Cerebellar cortex (tissue), 1 donor: ENCODE data around the gene DCPS.
"Not testable (repeated sequence)": the region's sequence is repeated elsewhere in the genome, so short reads cannot be mapped to it uniquely, and the experiment has no call there.

Experiments
- DNase-seq: peaks from one replicate; pipeline ENCODE4 v3.0.0-alpha.2; 2015; ENCODE audit warnings: low spot score

Gene DCPS, protein sequence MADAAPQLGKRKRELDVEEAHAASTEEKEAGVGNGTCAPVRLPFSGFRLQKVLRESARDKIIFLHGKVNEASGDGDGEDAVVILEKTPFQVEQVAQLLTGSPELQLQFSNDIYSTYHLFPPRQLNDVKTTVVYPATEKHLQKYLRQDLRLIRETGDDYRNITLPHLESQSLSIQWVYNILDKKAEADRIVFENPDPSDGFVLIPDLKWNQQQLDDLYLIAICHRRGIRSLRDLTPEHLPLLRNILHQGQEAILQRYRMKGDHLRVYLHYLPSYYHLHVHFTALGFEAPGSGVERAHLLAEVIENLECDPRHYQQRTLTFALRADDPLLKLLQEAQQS

DNA sequence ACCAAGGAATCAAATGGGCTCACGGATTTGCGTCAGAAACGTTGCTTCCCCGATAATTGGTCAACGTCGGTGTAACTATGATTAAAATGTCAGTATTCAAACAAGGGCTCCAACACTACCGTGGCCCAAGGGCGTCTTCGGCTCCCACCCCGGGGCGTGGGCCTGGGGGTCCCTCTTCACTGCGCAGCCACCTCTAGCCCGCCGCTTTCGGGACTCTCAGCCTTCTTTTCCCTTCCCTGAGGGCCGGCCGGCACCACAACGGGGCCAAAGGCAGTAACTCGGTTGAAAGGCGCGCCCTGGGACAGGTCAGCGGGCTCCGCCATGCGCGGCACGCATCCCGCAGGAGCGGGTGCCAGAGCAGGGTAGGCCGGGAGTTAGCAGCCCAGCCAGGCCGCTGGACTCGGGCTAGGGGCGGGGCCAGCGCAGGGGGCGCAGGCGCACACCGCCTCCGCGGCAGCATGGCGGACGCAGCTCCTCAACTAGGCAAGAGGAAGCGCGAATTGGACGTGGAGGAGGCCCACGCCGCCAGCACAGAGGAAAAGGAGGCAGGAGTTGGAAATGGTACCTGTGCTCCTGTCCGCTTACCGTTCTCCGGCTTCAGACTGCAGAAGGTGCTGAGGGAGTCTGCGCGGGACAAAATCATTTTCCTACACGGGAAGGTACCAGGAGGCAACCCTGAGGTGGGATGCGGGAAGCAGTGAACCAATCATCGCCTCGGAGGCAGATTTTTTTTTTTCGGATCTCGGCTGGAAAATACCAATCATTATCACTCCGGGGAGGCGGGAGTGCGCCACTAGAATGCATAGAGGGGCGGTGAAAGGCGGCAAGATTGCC is at the start of gene DCPS:
DCPS (plus strand) TSS at position 438 of the 834 bp plus-strand sequence; CDS start at position 459, 21 bp downstream.
- peak; percentile 92 for DNase-seq

DNA sequence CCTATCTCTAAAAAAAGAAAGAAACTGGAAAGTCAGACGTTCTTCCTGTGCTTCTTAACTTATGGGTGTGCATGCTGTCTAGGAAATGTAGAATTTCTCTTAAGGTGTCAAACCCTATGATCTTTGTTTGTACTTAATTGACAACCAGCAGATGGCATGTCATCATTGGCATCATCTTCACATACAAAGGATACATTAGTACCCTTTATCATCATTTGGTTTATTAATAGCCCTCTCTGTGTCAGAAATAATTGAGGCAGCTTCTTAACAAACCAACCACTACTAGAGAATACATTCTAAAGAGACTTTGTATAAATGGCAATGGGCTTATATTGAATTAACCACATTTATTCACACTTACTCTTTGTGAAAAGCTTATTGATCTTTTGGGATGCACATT is 49.0 kb upstream of the DCPS start:
- no peak for DNase-seq

DNA sequence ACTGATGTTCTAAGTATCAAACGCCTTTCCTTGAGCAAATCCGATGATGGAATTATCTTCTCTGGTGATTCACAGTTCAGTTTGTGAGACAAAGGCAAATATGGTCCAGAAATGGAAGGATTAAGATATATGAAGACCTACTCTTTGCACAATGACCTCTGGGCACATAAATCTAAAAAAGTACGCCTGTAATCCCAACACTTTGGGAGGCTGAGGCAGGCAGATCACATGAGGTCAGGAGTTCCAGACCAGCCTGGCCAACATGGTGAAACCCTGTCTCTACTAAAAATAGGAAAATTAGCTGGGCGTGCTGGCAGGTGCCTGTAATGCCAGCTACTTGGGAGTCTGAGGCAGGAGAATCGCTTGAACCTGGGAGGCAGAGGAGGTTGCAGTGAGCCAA is 48.4 kb upstream of the DCPS start:
- DNase-seq: not testable (repeated sequence)

DNA sequence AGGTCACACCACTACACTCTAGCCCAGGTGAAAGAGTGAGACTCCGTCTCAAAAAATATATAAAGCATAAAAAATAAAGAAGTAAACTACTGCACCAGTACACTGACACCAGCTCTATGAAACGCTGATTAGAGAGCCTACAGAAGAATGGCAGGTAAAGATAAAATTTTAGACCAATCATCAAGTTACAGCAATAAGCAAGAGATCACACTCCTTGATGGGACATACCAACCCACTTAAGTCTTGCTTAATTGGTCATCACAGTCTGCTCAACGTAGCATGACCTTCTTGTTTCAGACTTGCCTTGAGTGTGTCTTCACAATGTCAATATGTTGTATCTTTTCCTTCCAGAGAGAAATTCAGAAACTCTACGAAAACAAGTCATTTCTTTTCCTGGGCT is 47.6 kb upstream of the DCPS start:
- no peak for DNase-seq

DNA sequence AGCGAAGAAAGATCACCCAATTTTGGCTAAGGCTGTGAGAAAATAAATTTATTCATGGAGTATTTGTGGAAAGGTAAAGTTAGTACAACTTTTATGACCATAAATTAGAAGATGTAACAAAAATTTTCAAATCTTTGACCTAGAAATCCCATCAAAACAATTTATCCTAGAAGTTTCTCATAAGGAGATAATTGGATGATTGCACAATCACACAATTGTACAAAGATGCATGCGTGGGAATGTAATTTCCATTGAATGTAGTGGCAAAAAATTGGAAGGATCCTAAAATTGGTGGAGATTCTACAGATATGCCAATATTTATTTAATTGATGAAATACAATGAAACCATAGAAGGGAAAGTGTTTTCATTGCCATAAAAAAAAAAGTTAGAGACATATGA is 46.7 kb upstream of the DCPS start:
- DNase-seq: no peak

DNA sequence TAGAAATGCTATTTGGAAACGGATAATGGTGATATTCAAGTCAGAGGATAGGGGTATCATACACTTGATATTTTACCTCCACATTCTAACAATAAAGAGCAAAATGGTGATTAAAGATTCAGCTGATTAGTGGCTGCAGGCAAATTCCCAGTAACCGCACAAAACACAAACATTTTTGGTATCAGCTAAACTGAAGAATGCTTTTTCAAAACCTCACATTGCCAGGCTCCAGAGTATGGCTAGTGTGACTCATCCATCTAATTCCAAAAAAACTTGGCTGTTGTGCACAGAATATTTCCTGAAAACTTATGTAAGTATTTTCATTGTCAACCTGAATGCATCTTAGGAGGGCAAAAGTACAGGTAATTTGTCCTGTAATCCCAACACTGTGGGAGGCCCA is 46.1 kb upstream of the DCPS start:
- no peak for DNase-seq

DNA sequence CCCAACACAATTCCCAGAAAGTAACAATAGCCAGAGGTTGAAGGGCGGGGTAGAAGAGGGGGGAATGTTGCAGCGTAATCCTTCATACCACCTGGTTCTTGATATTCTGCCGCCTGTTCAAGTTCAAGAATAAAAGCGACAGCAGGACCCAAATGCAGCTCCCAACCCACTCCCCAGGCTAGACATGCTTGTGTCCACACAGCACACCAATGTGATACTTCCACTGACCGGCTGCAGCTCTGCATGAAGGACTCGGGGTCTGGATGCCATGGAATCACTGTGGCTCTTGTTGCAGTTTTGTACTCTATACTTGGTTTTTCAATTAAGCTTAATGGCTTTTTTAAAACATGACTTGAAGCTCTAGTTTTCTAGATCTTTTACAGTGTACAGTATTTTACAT is 41.6 kb upstream of the DCPS start:
- DNase-seq: no peak

DNA sequence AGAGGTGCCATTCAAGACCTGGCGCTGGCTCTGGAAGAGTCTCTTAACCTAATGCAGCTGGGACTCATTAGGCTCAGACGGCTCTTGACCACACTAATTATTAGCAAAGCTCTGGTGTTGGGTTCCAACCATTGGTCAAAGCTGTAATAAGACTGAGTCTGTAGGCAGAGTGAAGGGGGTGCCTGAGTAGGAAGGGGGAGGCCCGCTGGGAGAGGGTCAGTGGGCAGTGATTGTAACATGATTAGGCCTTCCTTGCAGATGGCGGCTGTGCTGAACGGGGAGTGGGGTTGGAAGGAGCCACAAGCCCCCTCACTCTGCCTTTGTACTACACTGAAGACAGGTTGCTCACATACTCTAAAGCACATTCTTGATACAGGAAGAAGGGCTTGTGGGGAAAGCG is 40.4 kb upstream of the DCPS start:
- no peak for DNase-seq

DNA sequence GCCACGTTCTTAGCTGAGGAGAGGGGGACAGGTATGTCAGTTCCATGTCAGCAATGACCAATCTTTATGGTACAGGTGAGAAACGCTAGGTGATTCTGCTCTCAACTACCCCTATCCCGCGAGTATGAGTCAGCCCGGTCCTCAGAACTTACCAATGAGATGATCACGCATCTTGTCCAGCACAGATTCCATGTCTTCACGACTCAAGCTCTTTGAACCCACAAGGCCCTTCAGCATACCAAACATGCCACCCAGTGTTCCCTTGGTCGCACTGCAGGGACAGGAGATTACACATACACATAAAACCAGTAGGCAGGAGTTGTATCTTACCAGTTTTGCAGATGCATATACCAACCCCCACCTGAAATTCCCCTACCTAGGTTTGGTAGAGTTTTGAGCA is 38.0 kb upstream of the DCPS start:
- no peak for DNase-seq

DNA sequence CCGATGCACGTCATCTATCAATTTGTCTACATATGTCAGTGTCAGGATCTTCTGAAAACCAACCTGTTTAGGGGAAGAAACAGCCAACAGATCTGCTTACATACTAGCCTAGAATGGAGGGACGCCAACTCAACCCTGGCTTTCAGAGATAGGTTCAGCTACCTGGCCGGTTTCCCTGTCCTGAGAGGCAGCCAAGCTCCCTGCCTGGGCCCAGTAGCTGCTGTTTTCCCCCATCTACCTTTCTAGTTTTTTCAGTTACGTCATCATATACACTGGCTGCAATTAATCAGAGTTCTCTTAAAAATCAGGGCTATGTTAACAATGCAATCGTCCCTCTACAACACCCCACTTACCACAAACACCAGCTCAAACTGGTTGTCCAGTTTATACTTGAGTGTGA is 36.2 kb upstream of the DCPS start:
- peak; percentile 56 for DNase-seq

DNA sequence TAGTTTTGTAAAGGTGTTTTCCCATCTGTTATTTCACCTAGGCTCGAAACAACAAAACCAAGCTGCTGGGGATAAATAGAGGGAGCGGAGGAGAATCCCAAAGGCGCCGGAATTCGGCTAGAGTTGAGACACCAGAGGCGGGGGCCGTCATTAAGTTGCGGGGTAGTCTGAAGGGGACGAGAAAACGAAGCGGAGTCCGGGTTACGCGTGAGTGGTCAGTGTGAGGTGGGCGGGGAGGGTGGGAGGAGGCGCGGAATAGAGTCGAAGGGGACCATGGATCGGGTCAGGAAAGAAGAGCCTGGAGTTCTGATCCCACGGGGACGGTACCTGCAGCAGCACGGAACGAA is 35.5 kb upstream of the DCPS start:
- no peak for DNase-seq

DNA sequence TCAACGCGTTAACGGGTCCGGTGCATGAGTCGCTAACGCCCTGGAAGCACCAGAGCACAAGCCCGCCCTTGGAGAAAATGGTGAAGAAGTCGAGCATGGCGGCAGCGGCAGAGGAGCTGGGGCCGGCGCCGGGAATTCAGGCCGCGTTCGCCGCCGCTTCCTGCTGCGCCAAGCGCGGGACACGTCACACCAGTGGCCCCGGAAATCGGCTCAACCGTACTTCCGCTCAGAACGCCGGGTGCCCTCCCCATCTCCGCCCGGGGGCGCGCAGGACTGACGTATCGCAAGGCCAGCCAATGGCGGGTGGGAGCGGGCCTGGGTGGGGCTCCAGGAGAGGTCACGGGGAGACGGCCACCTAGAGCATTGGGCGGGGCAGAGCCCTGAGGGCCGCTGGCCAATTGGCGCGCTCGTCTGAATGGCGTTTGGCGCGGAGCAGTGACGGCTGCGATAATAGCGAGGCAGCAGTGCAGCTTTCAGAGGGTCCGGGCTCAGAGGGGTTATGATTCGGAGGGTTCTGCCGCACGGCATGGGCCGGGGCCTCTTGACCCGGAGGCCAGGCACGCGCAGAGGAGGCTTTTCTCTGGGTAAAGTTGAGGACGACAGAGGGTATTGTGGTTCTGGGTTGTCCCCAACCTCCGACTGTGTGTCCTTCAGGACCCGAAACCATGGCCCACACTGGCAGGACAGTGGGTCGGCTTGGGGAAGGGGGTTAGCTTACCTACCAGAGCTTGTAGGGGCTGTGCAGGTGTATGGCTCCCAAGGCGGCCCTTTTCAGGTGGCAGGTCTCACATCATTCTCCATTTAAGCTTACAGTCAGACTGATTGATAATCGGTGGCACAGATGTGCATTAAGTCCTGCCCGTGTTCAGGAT is 34.9 kb upstream of the DCPS start, which contains the start of the genes FOXRED1 and SRPRA:
FOXRED1 (plus strand) TSS at position 447 of the 872 bp plus-strand sequence; CDS start at position 500, 53 bp downstream.
SRPRA (minus strand) TSS at position 188 of the 872 bp plus-strand sequence; CDS start at position 97, 91 bp downstream.
- DNase-seq: peak; percentile 99

DNA sequence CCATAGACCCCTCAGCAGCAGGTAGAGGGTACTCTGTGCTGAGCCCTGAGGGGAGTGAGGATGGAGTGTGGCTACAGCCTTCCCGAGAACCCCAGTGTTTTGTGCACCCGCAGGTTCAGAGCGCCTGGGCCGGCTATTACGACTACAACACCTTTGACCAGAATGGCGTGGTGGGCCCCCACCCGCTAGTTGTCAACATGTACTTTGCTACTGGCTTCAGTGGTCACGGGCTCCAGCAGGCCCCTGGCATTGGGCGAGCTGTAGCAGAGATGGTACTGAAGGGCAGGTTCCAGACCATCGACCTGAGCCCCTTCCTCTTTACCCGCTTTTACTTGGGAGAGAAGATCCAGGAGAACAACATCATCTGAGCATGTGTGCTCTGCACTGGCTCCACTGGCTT is 26.5 kb upstream of the DCPS start:
- DNase-seq: no peak

DNA sequence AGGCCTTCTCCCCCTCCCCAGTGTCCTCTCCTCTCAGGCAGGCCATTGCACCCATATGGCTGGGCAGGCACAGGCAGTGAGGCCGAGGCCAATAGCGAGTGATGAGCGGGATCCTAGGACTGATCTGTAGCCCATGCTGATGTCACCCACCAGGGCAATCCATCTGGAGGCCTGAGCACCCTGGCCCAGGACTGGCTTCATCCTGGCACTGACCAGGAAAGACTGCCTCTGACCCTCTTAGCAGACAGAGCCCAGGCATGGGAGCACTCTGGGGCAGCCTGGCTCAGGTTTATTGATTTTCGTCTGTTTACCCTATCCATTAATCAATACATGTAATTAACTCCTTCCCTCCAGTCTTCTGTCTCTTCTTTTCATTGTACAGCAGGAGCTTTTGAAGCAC is 26.1 kb upstream of the DCPS start:
- no peak for DNase-seq

DNA sequence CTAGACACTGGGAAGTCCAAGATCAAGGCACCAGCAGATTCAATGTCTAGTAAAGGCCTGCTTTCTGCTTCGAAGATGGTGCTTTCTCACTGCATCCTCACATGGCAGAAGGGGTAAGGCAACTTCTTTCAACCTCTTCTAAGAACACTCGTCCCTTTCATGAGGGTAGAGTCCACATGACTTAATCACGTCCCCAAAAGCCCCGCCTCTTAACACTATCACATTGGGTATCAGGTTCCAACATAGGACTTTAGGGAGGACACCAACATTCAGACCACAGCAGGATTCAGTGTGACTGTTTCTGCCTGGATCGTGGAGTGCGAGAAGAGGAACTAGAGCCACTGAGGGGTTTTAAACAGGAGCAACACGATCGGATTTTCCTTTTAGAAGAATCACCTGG is 24.7 kb upstream of the DCPS start:
- DNase-seq: no peak

DNA sequence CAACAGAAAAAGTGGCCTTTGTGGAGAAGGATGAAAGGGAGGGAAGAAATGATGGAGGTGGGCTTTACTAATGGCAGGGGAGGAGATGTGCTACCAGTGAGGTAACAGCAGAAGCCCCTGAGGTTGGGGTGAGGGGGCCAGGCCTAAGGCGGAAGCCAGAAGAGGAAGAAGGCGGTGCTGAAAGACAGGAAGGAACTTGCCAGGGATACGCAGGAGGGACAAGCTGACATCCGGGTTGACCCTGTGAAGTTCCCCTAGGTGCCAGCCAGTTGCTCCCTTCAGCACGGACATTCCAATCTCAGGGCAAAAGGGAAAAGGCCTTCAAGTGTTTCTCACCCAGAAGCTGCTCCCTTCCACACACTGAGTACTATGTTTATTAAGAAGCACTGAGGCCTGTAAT is 23.3 kb upstream of the DCPS start:
- no peak for DNase-seq

DNA sequence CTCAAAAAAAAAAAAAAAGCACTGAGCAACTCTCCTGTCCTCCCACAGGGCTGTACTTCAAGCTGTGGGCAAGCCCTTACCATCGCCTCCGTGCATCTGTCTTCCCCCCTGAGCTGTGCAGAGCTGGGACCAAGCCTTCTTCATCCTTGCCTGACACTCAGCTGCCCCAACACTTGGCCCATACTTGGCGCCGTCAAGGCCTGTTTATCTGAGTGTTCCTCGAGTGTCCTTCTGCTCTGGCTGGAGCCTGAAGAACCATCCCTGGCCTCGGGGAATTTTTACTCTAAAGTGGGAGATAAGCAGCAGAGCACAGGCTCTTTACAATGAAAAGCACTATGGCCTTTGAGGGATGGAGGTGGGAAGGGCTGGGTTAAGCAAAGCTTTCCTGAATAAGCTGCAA is 22.6 kb upstream of the DCPS start:
- DNase-seq: no peak

DNA sequence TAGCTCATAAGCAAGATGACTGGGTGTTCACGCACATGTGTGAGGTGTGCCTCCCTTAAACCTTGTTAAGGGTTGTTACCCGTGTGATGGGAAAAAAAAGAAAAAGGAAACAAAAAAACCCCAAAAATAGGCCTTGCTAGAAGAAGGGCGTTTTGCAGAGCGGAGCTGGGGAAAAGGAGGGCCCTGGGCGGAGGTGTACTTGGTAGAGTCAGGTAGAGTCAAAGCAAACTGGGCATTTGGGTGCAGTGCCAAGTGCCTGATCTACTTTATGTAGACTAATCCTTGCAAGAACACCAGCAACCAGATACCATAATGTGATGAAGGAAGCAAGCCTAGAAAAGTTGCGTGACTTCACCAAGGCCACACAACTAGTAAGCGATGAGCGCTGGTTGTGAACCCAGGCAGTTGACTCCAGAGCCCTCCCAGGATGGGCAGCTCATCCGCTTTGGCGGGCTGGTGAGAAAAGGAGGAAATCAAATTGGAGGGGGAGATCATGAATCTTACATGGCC is 22.1 kb upstream of the DCPS start:
- no peak for DNase-seq

DNA sequence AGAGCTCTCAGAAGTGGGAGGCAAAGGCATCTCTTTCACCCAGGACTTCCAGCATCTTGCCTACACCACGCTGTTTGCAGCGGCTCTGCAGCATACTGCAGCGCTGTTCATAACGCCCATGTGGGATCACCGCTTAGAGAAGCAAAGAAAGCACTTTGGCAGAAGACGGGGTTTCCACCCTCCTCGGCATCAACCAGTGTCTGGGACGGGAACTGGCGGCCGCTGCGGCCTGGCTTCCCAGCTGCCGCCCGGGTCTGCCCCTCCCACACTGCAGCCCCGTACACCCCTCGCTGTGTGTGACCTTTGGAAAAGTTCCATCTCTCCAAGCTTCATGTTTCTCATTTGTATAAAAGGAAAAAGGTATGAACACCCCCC is 21.5 kb upstream of the DCPS start:
- DNase-seq: peak; percentile 61

DNA sequence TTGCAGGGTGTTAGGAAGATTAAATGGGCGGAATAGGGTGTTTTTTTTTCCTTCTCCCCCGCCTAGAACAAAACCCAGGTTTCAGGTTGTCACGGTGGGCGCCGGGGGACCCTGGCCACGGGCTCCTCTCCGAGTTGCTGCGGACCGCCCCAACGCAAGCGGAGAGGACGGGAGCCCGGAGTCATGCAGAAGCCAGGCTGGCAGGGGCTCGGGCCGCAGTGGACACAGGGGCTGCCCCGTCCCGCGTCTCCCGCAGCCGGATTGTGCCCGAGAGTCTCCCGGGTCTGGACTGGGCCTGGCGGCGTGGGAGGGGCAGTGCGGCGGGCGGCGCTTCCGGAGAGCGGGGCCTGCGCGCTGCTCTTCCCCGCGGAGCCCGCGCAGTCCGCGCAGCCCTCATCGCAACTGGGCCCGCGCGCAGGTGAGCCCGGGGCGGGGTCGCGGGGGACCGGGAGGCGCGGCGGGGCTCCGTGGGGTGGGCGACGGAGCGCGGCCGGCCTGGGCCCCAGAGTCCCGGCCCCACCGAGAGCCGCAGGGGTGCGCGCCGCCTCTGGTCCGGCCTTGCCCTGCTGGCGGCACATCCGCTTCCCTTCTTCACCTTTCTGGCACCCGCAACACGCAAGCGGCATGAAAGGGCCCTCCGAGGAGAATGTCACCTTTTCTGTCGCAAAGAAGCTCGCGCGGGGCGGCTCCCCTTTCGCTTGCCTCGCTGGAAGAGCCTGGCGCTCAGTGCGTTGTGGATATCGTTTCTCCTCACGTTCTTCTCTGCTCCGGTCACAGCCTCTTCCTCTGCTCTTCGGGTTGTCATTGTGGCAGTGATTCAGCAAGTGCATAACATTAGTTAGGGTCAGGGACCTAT is 20.9 kb upstream of the DCPS start, which contains the start of gene TIRAP:
TIRAP (plus strand) TSS at position 358 of the 856 bp plus-strand sequence. CDS start 7,802 bp downstream, outside the sequence.
- DNase-seq: peak; percentile 64

DNA sequence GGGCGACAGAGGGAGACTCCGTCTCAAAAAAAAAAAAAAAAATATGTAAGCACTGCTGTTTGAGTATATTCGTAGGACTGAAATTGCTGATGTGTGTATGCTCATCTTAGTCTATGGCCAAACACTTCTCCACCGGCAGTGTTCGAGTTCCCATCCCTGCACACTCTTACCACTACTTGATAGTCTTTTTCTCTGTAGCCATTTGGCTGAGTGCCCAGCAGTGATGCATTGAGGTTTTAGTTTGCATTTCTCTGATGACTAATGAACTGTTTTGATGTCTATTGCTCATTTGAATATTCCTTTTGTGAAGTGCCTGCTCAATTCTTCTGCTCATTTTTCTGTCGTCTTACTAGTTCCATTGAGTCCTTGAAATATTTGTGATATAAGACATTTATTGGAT is 19.0 kb upstream of the DCPS start:
- DNase-seq: peak; percentile 26
